Neutrophil (primary cell): ENCODE results near the gene MAP7D3.

Source experiments
- H3K27ac ChIP-seq: fragments of 200-600 bp; sonication (generic); 2 replicates; pipeline ENCODE4 v1.5.1; 2016; ENCODE audit warnings: mild to moderate bottlenecking, moderate library complexity
- H3K27me3 ChIP-seq: fragments of 200-600 bp; sonication (generic); 2 replicates; pipeline ENCODE4 v1.6.0; 2016; ENCODE audit warnings: mild to moderate bottlenecking
- H3K36me3 ChIP-seq: fragments of 200-600 bp; sonication (generic); 2 replicates; pipeline ENCODE4 v1.5.1; 2017
- H3K4me1 ChIP-seq, 2 experiments: fragments of 200-600 bp in 1 of 2; sonication (generic) in 1 of 2; 1 replicate in 1 of 2; 2 replicates in 1 of 2; pipeline versions ENCODE4 v1.5.1 to v1.6.1; 2013 to 2016; ENCODE audit warnings: low read depth in 1 of 2, low read length in 1 of 2, mild to moderate bottlenecking in 1 of 2, moderate library complexity in 1 of 2; ENCODE audit not compliant: control insufficient read depth in 1 of 2, insufficient read depth in 1 of 2
- H3K4me3 ChIP-seq, 2 experiments: fragments of 200-600 bp in 1 of 2; sonication (generic) in 1 of 2; 1 replicate in 1 of 2; 2 replicates in 1 of 2; pipeline ENCODE4 v1.5.1; 2013 to 2016; ENCODE audit warnings: low read depth in 1 of 2, low read length in 1 of 2, mild to moderate bottlenecking in 1 of 2, moderate library complexity in 1 of 2
- H3K9me3 ChIP-seq: fragments of 200-600 bp; sonication (generic); 2 replicates; pipeline ENCODE4 v1.5.1; 2016
- TF ChIP-seq, protein P1 (sequence below): fragments of 200-600 bp; sonication (generic); IDR thresholded peaks from 2 replicates; pipeline ENCODE4 v1.5.1; 2016; ENCODE audit warnings: antibody characterized with exemption

The MAP7D3 gene

DNA sequence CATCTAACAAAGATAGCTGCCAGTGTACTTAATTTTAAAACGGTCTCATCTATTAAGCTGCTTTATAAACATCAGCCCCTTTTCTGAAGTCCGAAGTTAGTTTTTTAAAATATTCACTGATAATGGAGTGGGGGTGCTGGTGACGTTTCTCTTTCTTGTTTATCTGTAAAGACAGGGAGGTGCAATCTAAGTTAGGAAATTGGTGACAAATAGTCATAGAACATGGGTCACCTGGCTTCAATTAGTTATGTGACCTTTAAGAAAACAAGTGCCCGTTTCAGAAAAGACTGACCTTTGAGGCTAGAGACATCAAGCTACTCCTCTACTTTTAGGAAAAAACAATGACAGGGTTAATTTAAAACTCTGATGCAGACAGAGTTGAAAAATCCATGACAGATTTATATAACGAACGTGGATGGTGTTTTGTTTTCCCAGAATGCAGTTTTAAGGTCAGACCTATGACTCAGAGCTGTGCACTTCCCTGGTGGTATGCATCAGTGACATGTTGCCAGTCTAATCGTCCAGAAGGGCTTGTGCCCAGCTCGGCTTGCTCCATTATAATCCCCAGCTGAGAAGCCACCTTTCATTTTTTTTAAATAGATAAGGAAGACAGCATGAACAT lies 65.7 kb downstream of the MAP7D3 start:
- H3K36me3 ChIP-seq = no peaks in the 10 kb centered on the region
- H3K9me3 ChIP-seq = no peaks in the 10 kb centered on the region
- H3K27ac ChIP-seq = no peak overlapping the region
- H3K4me3 ChIP-seq = no peak overlapping the region
- no peaks in the 10 kb centered on the region for H3K4me1 ChIP-seq
- TF ChIP-seq, protein P1, sequence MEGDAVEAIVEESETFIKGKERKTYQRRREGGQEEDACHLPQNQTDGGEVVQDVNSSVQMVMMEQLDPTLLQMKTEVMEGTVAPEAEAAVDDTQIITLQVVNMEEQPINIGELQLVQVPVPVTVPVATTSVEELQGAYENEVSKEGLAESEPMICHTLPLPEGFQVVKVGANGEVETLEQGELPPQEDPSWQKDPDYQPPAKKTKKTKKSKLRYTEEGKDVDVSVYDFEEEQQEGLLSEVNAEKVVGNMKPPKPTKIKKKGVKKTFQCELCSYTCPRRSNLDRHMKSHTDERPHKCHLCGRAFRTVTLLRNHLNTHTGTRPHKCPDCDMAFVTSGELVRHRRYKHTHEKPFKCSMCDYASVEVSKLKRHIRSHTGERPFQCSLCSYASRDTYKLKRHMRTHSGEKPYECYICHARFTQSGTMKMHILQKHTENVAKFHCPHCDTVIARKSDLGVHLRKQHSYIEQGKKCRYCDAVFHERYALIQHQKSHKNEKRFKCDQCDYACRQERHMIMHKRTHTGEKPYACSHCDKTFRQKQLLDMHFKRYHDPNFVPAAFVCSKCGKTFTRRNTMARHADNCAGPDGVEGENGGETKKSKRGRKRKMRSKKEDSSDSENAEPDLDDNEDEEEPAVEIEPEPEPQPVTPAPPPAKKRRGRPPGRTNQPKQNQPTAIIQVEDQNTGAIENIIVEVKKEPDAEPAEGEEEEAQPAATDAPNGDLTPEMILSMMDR = no peak
- H3K27me3 ChIP-seq = no peaks in the 10 kb centered on the region

DNA sequence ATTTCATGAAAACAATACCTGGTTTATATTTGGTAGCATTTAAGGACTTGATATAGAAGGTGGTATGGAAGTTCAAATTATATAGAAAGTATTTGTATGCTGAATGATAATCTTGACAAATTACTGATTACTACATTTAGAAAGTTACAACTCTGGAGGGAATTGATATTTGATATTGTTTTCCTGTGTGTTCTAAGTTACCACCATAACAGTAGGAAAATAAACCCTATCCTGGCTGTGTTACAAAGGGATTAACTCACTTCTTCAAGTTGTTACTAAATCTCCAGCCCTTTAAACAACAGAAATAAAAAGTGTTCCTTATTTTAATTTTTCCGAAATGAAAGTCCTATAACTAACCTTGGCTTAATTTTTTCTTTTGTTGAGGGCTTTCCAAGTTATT lies 67.3 kb downstream of the MAP7D3 start:
- Histone ChIP-seq H3K27me3 (no peaks in the 10 kb centered on the region), H3K27ac (no peak overlapping the region), H3K36me3 (no peaks in the 10 kb centered on the region), H3K9me3 (no peaks in the 10 kb centered on the region), H3K4me1 (no peaks in the 10 kb centered on the region), H3K4me3 (no peak overlapping the region)
- TF ChIP-seq, protein P1 = no peak

DNA sequence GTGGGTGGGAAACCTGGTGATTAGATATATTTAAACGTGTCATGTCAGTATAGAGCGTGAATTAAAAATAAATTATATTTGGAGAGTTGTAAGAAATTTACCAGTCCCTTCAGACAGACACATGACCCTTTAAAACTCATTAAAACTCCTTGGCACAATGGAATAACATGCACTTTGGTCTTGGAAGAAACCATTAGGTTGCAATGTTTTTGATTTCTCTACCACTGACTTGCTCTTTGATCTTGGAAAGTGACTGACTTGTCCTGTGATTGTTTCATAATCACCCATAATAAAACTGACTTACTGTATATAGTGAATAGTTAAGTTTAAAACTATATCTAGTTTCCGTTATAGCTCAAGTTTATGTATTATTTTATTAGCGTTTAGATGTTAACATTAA lies 68.0 kb downstream of the MAP7D3 start:
- Histone ChIP-seq H3K27me3 (no peaks in the 10 kb centered on the region), H3K9me3 (no peaks in the 10 kb centered on the region), H3K4me3 (no peak overlapping the region), H3K4me1 (no peaks in the 10 kb centered on the region), H3K27ac (no peak overlapping the region), H3K36me3 (no peaks in the 10 kb centered on the region)
- TF ChIP-seq, protein P1 = no peak

DNA sequence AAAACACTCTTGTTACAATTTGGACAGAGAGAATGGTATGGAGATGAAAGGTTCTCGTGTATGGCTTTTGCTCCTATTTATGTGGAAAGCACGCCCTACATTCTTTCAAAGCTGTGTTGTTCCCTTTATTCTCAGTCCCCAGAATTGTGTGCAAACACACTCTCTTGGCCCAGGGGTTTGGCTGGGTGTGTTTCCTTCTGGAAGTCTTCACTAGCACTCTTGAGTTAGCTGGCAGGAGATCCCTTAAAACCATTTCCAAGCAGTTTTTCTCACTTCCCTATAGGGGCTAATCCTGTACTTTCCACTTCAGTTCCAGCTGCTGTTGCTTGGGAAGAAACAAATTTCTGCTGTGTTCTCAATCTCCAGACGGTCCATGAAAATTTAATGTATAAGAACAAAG lies 68.8 kb downstream of the MAP7D3 start:
- Histone ChIP-seq H3K4me3 (no peak overlapping the region), H3K9me3 (no peaks in the 10 kb centered on the region), H3K27me3 (no peaks in the 10 kb centered on the region), H3K4me1 (no peaks in the 10 kb centered on the region), H3K36me3 (no peaks in the 10 kb centered on the region), H3K27ac (no peak overlapping the region)
- TF ChIP-seq, protein P1 = no peak

DNA sequence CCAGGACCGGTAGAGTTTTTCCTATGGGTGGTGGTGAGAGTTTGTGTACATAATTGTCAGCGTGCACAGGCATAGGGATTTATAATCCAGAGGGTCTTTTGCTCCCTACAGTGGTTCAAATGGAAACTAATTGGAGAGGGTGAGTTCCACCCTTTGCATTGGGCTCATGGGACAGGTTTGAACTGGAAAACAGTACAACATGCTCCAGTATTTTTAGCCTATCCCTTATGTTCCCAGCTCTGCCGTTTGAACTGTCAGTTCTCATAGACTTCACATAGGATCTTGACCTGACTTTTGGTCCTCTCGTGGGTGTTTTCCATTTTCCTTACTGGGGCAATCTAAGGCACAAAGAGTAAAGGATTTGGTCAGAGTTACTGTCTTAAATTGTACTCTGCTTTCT lies 72.1 kb downstream of the MAP7D3 start:
- no peaks in the 10 kb centered on the region for H3K4me1 ChIP-seq
- TF ChIP-seq, protein P1 = no peak
- H3K4me3 ChIP-seq = no peak overlapping the region
- no peaks in the 10 kb centered on the region for H3K9me3 ChIP-seq
- no peak overlapping the region for H3K27ac ChIP-seq
- no peaks in the 10 kb centered on the region for H3K27me3 ChIP-seq
- H3K36me3 ChIP-seq = no peaks in the 10 kb centered on the region
